ENCODE data around the gene CEP85. TPM values are rescaled to one million over a fixed set of nuclear protein-coding genes. Genes with fewer than 3 reads are reported as not detected.

Gene CEP85
- total and polyA plus RNA-seq, 9 of the 15 experiments (the other 6 are each of a cell fraction or from before 2014, with no cell fraction given): 42.1 to 140 (median 92.6) TPM

DNA sequence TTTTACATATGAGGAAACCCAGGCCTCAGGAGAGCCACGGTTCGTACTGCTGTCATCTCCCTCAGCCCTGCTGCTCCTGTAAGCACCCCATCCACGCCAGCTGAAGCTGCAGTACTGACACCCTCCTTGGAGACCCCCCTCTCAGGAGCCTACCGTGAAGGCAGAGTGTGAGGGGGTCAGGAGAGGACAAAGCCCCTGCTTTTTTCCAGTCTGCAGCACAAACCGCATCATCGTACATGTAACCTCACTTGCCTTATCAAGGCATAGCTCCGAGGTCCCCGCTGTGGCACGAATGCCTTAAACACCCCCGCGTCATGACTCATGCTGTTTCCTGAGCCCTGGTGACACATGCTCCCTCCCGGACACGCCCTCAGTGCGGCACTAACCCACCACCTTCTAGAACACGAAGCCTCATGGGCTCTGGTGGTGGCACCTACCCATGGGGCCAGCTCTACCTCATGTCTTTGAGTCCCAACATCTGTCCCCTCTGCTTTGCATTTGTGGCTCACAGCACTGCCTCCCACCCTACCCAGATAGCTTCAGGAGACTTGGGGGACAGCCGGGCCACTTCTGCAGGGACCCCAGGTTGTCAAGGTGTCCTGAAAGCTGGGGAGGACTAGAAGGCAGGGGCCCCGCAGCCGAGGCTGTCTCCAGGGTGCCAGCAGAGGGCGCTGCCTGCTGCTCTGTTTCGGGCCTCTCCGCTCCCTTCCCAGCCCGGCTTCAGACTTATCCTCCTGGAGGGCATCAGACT lies 50.8 kb downstream of the CEP85 start (continued):
- TF ChIP-seq, protein P1, sequence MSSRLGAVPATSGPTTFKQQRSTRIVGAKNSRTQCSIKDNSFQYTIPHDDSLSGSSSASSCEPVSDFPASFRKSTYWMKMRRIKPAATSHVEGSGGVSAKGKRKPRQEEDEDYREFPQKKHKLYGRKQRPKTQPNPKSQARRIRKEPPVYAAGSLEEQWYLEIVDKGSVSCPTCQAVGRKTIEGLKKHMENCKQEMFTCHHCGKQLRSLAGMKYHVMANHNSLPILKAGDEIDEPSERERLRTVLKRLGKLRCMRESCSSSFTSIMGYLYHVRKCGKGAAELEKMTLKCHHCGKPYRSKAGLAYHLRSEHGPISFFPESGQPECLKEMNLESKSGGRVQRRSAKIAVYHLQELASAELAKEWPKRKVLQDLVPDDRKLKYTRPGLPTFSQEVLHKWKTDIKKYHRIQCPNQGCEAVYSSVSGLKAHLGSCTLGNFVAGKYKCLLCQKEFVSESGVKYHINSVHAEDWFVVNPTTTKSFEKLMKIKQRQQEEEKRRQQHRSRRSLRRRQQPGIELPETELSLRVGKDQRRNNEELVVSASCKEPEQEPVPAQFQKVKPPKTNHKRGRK (tag; IDR thresholded peaks at IDR 0.05): no peak
- no peak for TF ChIP-seq HMG20A (CRISPR knock-in tag; conservative IDR thresholded peaks at IDR 0.05)
- TF ChIP-seq, protein P2, sequence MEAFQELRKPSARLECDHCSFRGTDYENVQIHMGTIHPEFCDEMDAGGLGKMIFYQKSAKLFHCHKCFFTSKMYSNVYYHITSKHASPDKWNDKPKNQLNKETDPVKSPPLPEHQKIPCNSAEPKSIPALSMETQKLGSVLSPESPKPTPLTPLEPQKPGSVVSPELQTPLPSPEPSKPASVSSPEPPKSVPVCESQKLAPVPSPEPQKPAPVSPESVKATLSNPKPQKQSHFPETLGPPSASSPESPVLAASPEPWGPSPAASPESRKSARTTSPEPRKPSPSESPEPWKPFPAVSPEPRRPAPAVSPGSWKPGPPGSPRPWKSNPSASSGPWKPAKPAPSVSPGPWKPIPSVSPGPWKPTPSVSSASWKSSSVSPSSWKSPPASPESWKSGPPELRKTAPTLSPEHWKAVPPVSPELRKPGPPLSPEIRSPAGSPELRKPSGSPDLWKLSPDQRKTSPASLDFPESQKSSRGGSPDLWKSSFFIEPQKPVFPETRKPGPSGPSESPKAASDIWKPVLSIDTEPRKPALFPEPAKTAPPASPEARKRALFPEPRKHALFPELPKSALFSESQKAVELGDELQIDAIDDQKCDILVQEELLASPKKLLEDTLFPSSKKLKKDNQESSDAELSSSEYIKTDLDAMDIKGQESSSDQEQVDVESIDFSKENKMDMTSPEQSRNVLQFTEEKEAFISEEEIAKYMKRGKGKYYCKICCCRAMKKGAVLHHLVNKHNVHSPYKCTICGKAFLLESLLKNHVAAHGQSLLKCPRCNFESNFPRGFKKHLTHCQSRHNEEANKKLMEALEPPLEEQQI (IDR thresholded peaks at IDR 0.05): no peak
- TF ChIP-seq GTF2A2 (tag; IDR thresholded peaks at IDR 0.05): no peak
- TF ChIP-seq, protein P3, sequence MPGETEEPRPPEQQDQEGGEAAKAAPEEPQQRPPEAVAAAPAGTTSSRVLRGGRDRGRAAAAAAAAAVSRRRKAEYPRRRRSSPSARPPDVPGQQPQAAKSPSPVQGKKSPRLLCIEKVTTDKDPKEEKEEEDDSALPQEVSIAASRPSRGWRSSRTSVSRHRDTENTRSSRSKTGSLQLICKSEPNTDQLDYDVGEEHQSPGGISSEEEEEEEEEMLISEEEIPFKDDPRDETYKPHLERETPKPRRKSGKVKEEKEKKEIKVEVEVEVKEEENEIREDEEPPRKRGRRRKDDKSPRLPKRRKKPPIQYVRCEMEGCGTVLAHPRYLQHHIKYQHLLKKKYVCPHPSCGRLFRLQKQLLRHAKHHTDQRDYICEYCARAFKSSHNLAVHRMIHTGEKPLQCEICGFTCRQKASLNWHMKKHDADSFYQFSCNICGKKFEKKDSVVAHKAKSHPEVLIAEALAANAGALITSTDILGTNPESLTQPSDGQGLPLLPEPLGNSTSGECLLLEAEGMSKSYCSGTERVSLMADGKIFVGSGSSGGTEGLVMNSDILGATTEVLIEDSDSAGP (CRISPR knock-in tag; IDR thresholded peaks at IDR 0.05): peak; percentile 68; the same call in 1 of the 2 replicates
- TF ChIP-seq BRD4 (IDR thresholded peaks at IDR 0.05): no peak
- no peak for TF ChIP-seq CAMTA2 (CRISPR knock-in tag; conservative IDR thresholded peaks at IDR 0.05)
- no peak for TF ChIP-seq IFI16 (CRISPR knock-in tag; IDR thresholded peaks at IDR 0.05)
- TF ChIP-seq, protein P4, sequence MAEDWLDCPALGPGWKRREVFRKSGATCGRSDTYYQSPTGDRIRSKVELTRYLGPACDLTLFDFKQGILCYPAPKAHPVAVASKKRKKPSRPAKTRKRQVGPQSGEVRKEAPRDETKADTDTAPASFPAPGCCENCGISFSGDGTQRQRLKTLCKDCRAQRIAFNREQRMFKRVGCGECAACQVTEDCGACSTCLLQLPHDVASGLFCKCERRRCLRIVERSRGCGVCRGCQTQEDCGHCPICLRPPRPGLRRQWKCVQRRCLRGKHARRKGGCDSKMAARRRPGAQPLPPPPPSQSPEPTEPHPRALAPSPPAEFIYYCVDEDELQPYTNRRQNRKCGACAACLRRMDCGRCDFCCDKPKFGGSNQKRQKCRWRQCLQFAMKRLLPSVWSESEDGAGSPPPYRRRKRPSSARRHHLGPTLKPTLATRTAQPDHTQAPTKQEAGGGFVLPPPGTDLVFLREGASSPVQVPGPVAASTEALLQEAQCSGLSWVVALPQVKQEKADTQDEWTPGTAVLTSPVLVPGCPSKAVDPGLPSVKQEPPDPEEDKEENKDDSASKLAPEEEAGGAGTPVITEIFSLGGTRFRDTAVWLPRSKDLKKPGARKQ (CRISPR knock-in tag; IDR thresholded peaks at IDR 0.05): no peak; the same call in 1 of the 2 replicates
- no peak for TF ChIP-seq HIVEP1 (CRISPR knock-in tag; IDR thresholded peaks at IDR 0.05)
- TF ChIP-seq ZNF644 (tag; IDR thresholded peaks at IDR 0.05; ENCODE audit: low read depth): 0 out of 2 replicates have a peak, but pooled peaks have one; percentile 53
- TF ChIP-seq, protein P5, sequence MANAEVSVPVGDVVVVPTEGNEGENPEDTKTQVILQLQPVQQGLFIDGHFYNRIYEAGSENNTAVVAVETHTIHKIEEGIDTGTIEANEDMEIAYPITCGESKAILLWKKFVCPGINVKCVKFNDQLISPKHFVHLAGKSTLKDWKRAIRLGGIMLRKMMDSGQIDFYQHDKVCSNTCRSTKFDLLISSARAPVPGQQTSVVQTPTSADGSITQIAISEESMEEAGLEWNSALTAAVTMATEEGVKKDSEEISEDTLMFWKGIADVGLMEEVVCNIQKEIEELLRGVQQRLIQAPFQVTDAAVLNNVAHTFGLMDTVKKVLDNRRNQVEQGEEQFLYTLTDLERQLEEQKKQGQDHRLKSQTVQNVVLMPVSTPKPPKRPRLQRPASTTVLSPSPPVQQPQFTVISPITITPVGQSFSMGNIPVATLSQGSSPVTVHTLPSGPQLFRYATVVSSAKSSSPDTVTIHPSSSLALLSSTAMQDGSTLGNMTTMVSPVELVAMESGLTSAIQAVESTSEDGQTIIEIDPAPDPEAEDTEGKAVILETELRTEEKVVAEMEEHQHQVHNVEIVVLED (CRISPR knock-in tag; IDR thresholded peaks at IDR 0.05): 0 out of 2 replicates have a peak, but pooled peaks have one; percentile 4
- peak; percentile 83 for TF ChIP-seq TCF3 (CRISPR knock-in tag; IDR thresholded peaks at IDR 0.05)
- TF ChIP-seq TOE1 (IDR thresholded peaks at IDR 0.05; ENCODE audit: borderline replicate concordance): peak; percentile 80; the same call in 1 of the 2 replicates
- no peak for TF ChIP-seq TOE1 (CRISPR knock-in tag; IDR thresholded peaks at IDR 0.05; ENCODE audit: borderline replicate concordance, low read depth)
- no peak for TF ChIP-seq POLR3A (IDR thresholded peaks at IDR 0.05; ENCODE audit: borderline replicate concordance, extremely low read depth, insufficient read depth, insufficient read length)

Data from K562 (cell line).